Measurements from ENCODE around the gene SLC19A1.

GRCh38 chr21:45556645-45557615 is 14.7 kb upstream of the SLC19A1 start:
- TF ChIP-seq CTCF (IDR thresholded peaks at IDR 0.05) (no peak), POLR2A (IDR thresholded peaks at IDR 0.05) (no peak)

All from prostate gland (tissue), 2 donors.